HG03280 (cell line): ENCODE results near the gene SLC29A4.
"Not testable (repeated sequence)": the region's sequence is repeated elsewhere in the genome, so short reads cannot be mapped to it uniquely, and the experiment has no call there.

ENCODE experiments used
- ATAC-seq: cut with Tn5 transposase; IDR thresholded peaks from one replicate; pipeline ENCODE4 v1.9.1; 2021; ENCODE audit warnings: mild to moderate bottlenecking, moderate library complexity; ENCODE audit not compliant: unreplicated experiment

The SLC29A4 gene

GRCh38 chr7:5274441-5274840 is 8.3 kb upstream of the SLC29A4 start:
- ATAC-seq = no peak

GRCh38 chr7:5274985-5275431 is 7.7 kb upstream of the SLC29A4 start:
- not testable (repeated sequence) for ATAC-seq

GRCh38 chr7:5275510-5275909 is 7.2 kb upstream of the SLC29A4 start:
- ATAC-seq = not testable (repeated sequence)

GRCh38 chr7:5276123-5276522 is 6.6 kb upstream of the SLC29A4 start:
- ATAC-seq = not testable (repeated sequence)

- no peak for ATAC-seq
Observed at GRCh38 chr7:5276611-5277010, 6.1 kb upstream of the SLC29A4 start.

GRCh38 chr7:5278766-5279165 is 4.0 kb upstream of the SLC29A4 start:
- ATAC-seq = no peak

- no peak for ATAC-seq
Observed at GRCh38 chr7:5279734-5280133, 3.0 kb upstream of the SLC29A4 start.

GRCh38 chr7:5281598-5282500 is 894 bp upstream of the SLC29A4 start:
- ATAC-seq = not testable (repeated sequence)

- ATAC-seq = no peak
Observed at GRCh38 chr7:5283421-5284303, 919 bp downstream of the SLC29A4 start.

- no peak for ATAC-seq
Observed at GRCh38 chr7:5284304-5285281, 1.9 kb downstream of the SLC29A4 start.

- no peak for ATAC-seq
Observed at GRCh38 chr7:5286933-5287332, 4.2 kb downstream of the SLC29A4 start.

GRCh38 chr7:5287373-5287772 is 4.6 kb downstream of the SLC29A4 start:
- not testable (repeated sequence) for ATAC-seq

- no peak for ATAC-seq
Observed at GRCh38 chr7:5287802-5288201, 5.1 kb downstream of the SLC29A4 start.

- ATAC-seq = not testable (repeated sequence)
Observed at GRCh38 chr7:5288560-5288959, 5.8 kb downstream of the SLC29A4 start.

GRCh38 chr7:5289355-5289754 is 6.6 kb downstream of the SLC29A4 start:
- no peak for ATAC-seq

GRCh38 chr7:5291301-5291700 is 8.6 kb downstream of the SLC29A4 start:
- no peak for ATAC-seq

GRCh38 chr7:5291711-5292335 is 9.1 kb downstream of the SLC29A4 start:
- ATAC-seq = not testable (repeated sequence)

- ATAC-seq = no peak
Observed at GRCh38 chr7:5294169-5294987, 11.6 kb downstream of the SLC29A4 start.
